Stimulated activated CD4-positive, alpha-beta T cell treated with anti-CD3 and anti-CD28 coated beads, Interleukin-1b, Interleukin-23, amount 100 ng/mL, for 1 hour (primary cell): ENCODE results near the gene TGFBRAP1.
"Not testable (repeated sequence)": the region's sequence is repeated elsewhere in the genome, so short reads cannot be mapped to it uniquely, and the experiment has no call there.

ENCODE experiments used
- DNase-seq, 2 donors: peaks; one replicate each; pipeline ENCODE4 v3.0.0-alpha.2; 2020; ENCODE audit warnings: low read depth in 2 of 2

Gene TGFBRAP1

DNA sequence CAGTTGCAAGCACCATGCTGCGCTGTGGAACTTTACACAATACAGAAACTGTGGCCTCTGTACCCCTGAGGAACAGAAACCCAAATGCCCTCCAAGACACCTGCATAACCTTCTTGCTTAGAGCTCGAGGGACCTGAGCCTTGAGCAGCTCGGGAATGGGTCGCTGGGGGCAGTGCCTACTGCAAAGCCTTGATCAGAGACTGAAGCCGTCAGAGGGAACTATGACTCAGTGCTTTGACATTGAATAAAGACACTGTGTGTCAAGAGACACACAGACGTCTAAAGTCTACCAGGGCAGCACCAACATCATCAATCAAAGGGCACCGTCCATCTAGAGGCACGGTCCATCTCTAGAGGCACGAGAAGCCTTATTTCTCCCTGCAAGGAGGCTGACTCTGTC is 57.4 kb downstream of the TGFBRAP1 start:
- no peak for DNase-seq

DNA sequence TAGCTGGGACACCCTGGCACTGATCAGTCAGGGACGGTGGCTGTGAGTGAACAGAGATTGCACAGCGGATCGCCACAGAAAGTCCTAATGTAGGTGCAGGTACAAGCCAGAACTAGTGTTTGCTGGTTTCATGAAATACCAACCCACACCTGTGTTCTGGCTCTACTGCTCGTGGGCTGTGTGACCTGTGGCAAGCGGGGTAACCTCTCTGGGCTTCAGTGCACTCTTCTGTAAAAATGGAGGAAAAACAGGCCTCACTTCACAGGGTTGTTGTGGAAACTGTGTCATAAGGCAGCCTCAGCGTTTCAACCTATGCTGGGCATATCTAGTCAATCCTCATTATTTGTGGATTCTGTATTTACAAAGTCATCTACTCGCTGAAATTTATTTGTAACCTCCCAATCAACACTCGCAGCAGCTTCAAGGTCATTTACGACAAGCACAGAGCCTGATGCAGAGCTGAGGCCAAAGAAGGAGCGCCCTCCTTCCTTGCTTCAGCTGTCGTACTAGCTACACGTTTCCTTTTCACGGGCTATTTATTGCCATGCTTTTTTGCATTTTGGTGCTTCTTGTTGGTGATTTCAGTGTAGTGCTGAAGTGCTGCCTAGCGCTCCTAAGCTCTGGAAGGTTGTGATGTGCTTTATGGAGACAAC is 58.0 kb downstream of the TGFBRAP1 start:
- DNase-seq = no peak

DNA sequence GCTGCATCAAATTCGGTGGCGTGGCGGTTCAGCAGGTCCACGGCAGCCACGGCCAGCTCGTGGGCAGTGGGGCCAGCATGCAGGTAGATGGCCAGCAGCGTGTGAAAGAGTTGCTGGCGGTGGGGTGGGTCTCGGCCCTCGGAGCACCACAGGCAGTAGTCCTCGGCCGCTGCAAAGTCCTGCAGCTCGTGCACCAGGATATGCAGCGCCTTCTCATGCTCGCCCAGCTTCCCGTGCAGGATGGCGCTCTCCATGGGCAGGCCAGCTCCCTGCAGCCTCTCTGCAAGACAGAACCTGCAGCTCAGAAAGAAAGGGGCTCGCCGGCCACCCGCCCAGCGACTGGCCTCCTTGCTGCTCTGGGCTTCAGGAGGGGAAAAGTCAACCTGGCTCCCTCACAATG is 60.1 kb downstream of the TGFBRAP1 start:
- no peak for DNase-seq

DNA sequence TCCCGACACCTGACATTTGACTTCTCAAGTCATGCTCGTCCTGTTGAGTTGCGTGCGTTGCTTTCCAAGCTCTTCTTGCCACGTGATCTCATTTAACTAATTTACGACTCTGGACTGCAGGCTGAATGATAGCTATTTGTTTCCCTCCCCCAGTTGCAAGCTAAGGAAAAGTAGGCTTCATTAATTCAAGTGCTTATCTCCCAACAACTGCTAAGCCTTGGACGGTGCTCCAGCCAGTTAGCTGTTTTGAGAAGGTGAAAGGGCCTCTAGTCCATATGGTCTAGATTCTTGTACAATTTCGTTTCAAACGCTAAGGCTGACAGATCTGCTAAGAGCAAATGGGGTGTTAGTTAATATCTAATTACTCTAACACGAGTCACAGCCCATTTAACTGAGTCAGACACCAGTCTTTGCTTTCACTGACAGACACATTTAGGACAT is 66.9 kb downstream of the TGFBRAP1 start:
- DNase-seq = no peak

DNA sequence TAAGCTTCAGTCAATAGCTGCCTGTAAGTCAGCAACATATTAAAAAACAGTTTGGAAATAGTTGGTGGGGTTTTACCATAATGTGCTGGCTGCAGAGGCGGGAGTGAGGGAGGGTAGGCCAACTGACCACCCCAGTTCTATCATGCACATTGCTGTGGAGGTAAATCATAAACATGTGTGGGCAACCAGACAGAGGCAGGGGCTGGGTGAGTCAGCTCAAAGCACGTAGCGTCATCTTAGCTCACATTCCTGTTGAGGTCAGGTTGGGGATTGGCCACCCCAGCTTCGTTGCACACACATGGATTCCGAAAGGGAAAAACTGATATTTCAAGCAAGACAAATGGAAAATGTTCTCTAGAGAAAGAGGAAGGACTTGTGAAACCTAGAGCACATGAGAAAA is 68.5 kb downstream of the TGFBRAP1 start:
- no peak for DNase-seq

DNA sequence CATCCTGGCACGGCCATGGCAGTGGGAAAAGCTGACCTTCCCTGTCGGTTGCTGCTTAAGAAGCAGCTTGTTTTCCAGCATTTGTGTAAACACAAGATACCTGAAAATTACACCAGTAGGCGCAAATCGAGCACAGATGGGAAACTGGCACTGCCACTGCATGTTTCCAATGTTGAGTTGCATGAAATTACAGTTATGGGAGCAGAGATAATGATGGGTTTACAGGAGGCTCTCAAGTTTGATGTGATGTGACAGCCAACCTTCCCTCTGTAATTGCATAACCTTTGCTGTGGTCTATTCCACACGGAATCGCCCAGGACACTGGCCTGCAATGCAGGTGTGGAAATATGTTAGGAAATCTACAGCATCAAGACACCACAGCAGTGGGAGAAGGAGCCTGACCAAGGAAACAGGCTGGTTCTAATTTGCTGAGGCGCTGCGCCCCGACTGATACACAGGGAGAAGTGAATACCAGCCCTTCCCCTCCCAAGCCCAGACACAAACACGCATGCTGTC is 70.6 kb downstream of the TGFBRAP1 start:
- no peak for DNase-seq

DNA sequence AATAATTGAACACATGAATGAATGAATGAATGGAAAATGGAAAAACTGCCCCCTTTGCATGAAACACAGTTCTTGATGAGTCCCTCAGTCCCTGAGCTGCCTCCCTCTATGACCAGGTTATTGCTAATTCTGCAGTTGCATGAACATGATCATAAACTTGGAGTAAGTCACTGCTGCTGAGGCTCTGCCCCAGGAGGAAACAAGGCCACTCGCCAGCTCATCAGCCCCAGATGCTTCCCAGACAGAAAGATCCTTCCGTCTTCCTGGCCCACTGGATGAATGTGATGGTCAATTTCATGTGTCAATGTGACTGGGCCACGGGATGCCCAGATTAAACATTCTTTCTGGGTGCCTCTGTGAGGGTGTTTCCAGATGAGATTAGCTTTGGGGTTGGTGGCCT is 71.6 kb downstream of the TGFBRAP1 start:
- no peak for DNase-seq

DNA sequence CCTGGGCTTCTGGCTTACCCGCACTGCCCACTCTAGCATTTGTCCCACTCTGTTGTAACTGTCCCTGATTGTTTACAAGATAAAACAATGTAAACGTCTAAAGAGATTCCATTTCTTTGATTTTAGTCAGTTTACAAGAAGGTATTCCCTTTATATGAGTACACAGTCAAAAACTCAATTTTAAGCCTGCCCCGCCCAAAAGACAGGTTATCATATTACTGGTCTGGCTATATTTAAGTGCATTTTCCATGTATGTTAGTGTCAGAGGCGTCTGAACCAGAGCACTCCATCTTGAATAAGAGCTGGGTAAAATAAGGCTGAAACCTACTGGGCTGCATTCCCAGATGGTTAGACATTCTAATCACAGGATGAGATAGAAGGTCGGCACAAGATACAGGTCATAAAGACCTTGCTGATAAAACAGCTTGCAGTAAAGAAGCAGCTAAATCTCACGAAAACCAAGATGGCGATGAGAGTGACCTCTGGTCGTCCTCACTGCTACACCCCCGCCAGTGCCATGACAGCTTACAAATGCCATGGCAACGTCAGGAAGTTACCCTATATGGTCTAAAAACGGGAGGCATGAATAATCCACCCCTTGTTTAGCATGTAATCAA is 73.0 kb downstream of the TGFBRAP1 start:
- no peak for DNase-seq

DNA sequence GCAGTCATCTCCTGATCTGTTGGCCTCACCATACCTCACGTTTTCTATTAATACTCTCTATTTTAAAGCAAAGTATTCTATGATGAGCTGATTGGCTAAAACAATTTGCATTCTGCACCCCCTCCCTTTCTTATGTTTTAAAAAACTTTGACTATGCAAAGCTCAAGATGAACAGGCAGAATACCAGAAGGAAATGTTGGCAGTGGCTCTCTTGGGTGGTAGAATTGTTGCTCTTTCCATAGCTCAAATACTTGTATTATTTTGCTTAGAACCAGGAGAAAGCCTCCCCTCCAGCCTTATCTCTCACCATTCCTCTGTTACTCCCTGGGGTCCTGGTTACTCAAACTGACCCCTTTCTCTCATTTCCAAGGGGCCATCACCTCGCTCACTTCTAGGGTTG is 73.6 kb downstream of the TGFBRAP1 start:
- no peak for DNase-seq

DNA sequence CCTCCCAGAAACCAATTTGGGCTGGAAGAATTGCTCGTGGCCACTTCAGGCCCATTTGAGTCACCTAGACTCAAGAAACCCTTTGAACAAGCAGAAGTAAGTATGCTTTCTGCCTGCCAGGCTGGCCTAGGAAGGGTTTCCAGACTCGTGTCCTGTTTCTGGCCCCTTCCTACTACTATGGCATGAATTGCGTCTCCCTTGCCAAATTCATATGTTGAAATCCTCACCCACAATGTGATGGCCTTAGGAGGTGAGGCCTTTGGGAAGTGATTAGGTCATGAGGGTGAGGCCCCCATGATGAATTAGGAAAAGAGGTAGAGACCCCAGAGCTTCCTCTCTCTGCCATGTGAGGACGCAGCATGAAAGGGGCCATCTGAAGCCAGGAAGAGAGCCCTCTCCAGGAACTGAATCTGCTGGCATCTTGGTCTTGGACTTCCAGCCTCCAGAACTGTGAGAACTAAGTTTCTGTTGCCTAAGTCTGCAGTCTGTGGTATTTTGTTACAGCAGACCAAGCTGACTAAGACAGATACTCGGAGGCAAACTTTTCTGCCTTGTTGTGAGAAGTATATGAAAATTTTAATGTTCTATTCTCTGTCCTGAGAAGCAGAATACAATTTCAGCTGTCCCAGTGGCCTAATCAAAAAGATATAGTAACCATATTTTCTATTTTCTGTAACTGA is 74.9 kb downstream of the TGFBRAP1 start:
- no peak for DNase-seq

DNA sequence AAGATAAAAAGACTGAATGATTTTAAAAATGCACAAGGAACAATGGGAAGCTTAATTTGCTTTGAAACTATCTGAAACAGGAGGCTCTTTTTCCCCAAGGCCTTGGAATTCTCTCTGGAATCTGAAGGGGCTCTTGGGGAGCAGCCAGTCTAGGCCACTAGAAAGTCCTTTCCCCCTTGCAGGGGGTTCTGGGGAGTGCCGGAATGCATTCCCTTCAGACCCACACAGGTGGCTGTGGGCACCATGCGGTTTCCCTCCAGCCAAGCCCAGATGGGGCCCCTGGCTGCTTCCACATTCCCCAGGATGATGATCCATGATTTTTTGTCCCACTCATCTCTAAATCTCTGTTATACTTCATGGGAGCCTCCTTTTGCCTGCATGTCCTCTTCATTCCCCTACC is 77.3 kb downstream of the TGFBRAP1 start:
- DNase-seq = no peak

DNA sequence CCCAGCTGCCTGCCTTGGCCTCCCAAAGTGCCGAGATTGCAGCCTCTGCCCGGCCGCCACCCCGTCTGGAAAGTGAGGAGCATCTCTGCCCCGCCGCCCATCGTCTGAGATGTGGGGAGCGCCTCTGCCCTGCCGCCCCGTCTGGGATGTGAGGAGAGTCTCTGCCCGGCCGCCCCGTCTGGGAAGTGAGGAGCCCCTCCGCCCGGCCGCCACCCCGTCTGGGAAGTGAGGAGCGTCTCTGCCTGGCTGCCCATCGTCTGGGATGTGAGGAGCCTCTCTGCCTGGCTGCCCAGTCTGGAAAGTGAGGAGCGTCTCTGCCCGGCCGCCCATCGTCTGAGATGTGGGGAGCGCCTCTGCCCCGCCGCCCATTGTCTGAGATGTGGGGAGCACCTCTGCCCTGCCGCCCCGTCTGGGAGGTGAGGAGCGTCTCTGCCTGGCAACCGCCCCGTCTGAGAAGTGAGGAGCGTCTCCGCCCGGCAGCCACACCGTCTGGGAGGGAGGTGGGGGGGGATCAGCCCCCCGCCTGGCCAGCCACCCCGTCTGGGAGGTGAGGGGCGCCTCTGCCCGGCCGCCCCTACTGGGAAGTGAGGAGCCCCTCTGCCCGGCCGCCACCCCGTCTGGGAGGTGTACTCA is 78.4 kb downstream of the TGFBRAP1 start:
- not testable (repeated sequence) for DNase-seq

DNA sequence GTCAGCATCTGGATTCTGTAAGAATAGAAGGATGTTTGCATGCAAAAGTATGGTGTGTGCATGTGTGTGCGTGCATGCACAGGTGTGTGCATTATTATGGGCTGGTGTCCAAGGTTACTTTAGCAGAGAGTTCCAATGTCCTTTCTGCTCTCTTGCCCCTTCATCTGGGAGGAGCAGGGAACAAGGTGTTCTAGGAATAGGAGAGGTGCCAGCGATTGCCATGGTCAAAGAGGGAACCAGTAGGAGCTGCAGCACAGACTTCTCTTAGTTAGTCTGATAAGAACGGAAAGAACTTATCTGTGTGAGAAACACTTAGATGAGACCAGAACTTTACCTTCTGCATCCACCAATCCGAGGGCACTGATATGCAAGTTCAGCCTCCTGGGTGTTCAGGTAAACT is 79.6 kb downstream of the TGFBRAP1 start:
- DNase-seq = no peak

DNA sequence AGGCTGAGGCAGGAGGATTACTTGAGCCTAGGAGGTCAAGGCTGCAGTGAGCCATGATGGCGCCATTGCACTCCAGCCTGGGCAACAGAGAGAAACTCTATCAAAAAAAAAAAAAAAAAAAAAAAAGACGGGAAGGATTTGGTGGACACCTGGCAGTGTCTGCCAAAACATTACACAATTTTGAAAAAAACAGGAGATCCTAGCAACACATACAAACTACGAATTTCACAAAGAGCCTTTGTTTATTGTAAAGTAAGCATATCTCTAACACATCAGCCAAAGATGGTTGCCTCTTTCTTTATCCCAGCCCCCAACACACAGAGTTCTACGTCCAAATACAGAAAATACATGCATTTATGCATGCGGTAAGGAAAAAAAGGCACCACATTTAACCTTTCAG is 80.4 kb downstream of the TGFBRAP1 start:
- no peak for DNase-seq

DNA sequence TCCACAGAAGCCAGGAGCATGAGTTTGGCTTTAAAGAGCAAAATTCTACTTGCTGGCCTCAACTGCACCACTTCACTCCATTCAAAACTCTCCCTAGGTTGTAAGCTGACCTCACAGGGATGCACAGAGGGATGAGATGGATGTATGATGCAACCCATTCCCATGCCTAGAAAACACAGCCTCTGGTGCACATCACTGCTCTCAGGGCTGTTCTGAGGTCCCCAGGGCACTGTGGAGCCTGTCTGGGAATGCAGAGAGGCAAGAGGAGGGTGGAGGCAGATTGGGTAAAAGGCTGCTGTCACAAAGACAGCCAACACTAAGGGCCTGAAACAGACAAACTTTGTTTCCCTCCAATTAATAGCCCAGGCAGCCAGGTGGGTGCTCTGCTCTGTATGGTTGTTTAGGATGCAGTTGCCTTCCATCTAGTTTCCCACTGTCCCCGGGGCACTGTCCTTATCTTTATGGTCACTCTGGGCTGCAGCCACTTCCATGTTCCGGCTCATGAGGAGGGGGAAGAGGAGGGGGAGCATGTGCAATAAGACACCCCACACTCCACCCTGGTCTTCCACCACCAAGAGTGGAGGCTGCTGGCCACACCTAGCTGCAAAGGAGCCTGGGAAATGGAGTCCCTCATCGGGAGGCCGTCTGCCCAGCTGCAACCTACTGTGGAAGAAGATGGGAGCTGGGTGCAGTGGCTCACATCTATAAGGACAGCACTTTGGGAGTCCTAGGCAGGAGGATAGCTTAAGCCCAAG is 81.0 kb downstream of the TGFBRAP1 start:
- no peak for DNase-seq

DNA sequence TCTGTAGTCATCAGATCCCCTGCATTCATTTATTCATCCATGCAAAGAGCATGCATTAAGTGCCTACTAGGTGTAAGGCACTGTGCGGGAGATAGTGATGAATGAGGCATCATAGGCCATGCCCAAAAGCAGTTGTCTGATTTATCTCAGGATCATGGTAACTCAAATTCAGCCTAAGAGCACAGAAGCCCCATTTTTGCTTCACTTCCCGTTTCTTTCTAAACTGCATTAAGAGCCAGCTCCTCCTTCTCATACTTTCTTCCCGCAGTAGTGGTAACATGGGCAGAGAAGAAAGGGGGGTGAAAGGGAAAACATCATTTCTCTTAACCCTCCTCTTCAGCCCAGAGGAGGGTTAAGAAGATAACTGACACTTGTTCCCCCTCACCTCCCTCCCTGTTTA is 85.1 kb downstream of the TGFBRAP1 start:
- DNase-seq = no peak

DNA sequence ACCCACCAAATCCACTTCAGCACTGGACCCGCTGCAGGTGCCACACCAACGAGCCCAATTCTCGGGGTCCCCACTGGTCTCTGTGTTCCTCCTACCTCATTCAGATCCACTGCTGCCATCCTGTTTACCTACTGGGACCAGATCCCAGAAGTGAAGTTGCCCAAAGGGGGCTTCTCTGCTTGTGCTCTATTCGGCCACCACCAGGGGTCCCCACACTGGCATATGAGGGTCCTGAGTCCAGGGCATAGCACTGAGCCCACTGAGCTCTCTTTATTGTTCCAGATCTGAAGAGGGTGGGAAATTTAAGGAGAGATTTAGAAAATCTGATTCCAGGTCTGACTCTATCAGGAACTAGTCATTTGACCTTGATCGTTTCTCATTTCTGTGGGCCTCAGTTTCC is 85.6 kb downstream of the TGFBRAP1 start:
- DNase-seq = no peak

DNA sequence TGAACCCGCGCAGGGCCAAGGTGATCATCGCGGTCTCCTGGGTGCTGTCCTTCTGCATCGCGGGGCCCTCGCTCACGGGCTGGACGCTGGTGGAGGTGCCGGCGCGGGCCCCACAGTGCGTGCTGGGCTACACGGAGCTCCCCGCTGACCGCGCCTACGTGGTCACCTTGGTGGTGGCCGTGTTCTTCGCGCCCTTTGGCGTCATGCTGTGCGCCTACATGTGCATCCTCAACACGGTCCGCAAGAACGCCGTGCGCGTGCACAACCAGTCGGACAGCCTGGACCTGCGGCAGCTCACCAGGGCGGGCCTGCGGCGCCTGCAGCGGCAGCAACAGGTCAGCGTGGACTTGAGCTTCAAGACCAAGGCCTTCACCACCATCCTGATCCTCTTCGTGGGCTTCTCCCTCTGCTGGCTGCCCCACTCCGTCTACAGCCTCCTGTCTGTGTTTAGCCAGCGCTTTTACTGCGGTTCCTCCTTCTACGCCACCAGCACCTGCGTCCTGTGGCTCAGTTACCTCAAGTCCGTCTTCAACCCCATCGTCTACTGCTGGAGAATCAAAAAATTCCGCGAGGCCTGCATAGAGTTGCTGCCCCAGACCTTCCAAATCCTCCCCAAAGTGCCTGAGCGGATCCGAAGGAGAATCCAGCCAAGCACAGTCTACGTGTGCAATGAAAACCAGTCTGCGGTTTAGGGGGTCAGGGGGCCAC is 87.1 kb downstream of the TGFBRAP1 start:
- no peak for DNase-seq

DNA sequence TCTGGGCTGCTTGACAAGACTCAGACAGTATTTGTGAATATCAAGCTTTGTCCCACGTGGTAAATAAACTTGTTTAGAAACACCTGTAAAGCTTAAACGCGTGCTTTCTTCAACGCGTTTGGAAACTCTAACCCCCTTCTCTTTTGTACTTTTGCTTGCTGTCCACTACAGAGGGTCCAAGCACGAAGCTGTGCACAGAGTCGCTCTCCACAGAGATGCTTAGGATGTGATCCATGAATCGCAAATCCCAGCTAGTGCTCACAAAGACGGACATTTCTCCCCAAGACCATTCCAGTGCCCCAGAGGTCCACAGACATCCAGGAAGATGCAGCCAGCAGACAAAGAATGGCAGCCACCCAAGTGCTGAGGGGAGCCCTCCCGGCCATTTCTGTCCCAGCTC is 88.1 kb downstream of the TGFBRAP1 start, which contains the start of gene GPR45:
Gene GPR45 (plus strand): TSS at position 301 of the 400 bp plus-strand sequence. CDS start 116 bp downstream, outside the sequence.
- no peak for DNase-seq

DNA sequence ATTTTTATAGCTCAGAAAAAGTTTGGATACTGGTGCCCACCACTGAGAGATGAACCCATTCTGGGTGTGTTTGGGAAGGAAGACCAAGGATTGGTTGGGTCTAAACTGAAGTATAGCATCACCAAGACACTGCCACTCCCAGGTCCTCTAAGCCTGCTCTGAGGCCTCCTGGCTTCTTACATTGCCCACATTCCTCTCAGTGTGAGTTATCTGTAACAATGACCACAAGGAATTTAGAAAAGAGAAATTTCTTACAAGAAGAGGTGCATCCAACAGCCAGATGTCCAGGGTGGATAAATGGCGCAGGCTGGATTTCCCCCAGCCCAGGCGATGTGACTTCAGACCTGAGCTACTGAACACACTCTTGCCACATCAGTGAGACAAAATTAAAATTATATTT is 89.6 kb downstream of the TGFBRAP1 start:
- DNase-seq = no peak

DNA sequence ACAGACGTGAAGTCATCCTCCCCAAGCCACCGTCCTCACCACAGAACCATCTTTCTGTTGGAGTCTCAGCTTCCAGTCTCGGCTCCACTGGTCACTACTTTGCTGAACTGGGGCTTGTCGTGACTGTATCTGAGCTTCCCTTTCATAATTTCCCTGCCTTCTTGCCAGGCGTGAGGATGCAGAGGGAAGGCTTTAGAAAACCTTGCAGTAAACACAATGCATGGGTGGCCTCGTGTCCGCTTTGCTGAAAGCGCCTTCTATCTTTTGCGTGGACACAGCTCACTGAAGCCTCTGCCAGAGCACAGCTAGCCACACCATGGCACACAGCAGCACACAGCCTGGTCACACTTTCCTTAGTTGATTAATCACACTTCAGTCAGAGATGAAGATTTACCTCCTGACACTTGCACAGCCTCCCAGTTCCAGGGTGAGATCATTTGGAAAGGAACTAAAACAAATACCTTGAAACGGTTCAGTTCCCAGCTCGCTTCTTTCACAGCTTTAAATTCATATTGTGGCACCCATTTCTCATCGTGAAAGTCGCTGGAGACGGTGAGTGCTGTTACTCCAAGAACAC is 90.8 kb downstream of the TGFBRAP1 start:
- DNase-seq = no peak
